HepG2 (cell line): Measurements from ENCODE around the gene RPRML. TPM values are rescaled to one million over a fixed set of nuclear protein-coding genes. Genes with fewer than 3 reads are reported as not detected.

Source experiments
- AKNA ChIP-seq: sonication (generic); formaldehyde crosslinking; IDR thresholded peaks from 2 replicates; pipeline ENCODE4 v1.4.0; 2020; ENCODE audit warnings: missing genetic modification reagents, borderline replicate concordance
- CBX5 ChIP-seq: sonication (generic); formaldehyde crosslinking; IDR thresholded peaks from 2 replicates; pipeline ENCODE4 v1.4.0; 2020; ENCODE audit warnings: missing genetic modification reagents, borderline replicate concordance
- E2F2 ChIP-seq: sonication (generic); formaldehyde crosslinking; IDR thresholded peaks from 2 replicates; pipeline ENCODE4 v1.4.0; 2020; ENCODE audit warnings: missing genetic modification reagents, borderline replicate concordance
- EEA1 ChIP-seq: sonication (generic); formaldehyde crosslinking; IDR thresholded peaks from 2 replicates; pipeline ENCODE4 v1.5.1; 2020; ENCODE audit warnings: mild to moderate bottlenecking, missing genetic modification reagents, borderline replicate concordance
- HDAC1 ChIP-seq: sonication (generic); formaldehyde crosslinking; IDR thresholded peaks from 2 replicates; pipeline ENCODE4 v1.5.1; 2020; ENCODE audit warnings: mild to moderate bottlenecking, missing genetic modification reagents
- JARID2 ChIP-seq: sonication (generic); formaldehyde crosslinking; IDR thresholded peaks from 2 replicates; pipeline ENCODE4 v1.8.1; 2023; ENCODE audit warnings: missing genetic modification reagents, inconsistent platforms; ENCODE audit not compliant: insufficient replicate concordance
- MZF1 ChIP-seq: sonication (generic); formaldehyde crosslinking; IDR thresholded peaks from 2 replicates; pipeline ENCODE4 v1.8.1; 2023; ENCODE audit warnings: mild to moderate bottlenecking, missing genetic modification reagents, borderline replicate concordance
- NR2C2 ChIP-seq: sonication (generic); formaldehyde crosslinking; IDR thresholded peaks from 2 replicates; pipeline ENCODE4 v1.4.0; 2020; ENCODE audit warnings: missing genetic modification reagents, mild to moderate bottlenecking, moderate library complexity, borderline replicate concordance
- RFX1 ChIP-seq: fragments of 450-650 bp; IDR thresholded peaks from 2 replicates; pipeline ENCODE4 v1.6.1; 2017
- SOX5 ChIP-seq: IDR thresholded peaks from 2 replicates; pipeline ENCODE4 v1.6.1; 2016; ENCODE audit warnings: borderline replicate concordance
- UBTF ChIP-seq: sonication (generic); formaldehyde crosslinking; IDR thresholded peaks from 2 replicates; pipeline ENCODE4 v1.4.0; 2020; ENCODE audit warnings: mild to moderate bottlenecking, missing genetic modification reagents
- ZBTB46 ChIP-seq: sonication (generic); formaldehyde crosslinking; IDR thresholded peaks from 2 replicates; pipeline ENCODE4 v1.4.0; 2020; ENCODE audit warnings: mild to moderate bottlenecking, missing genetic modification reagents, borderline replicate concordance
- ZBTB8A ChIP-seq: sonication (generic); formaldehyde crosslinking; IDR thresholded peaks from 2 replicates; pipeline ENCODE4 v1.4.0; 2020; ENCODE audit warnings: mild to moderate bottlenecking, low read depth, missing genetic modification reagents, borderline replicate concordance
- ZFP36L1 ChIP-seq: sonication (generic); formaldehyde crosslinking; IDR thresholded peaks from 2 replicates; pipeline ENCODE4 v1.8.0; 2022; ENCODE audit warnings: mild to moderate bottlenecking, missing genetic modification reagents, moderate library complexity
- ZNF329 ChIP-seq: sonication (generic); formaldehyde crosslinking; IDR thresholded peaks from 2 replicates; pipeline ENCODE4 v1.9.0; 2021; ENCODE audit warnings: low read depth, mild to moderate bottlenecking, missing genetic modification reagents
- ZNF343 ChIP-seq: sonication (generic); formaldehyde crosslinking; IDR thresholded peaks from 2 replicates; pipeline ENCODE4 v1.4.0; 2020; ENCODE audit warnings: mild to moderate bottlenecking, missing genetic modification reagents
- ZNF446 ChIP-seq: sonication (generic); formaldehyde crosslinking; IDR thresholded peaks from 2 replicates; pipeline ENCODE4 v1.5.0; 2020; ENCODE audit warnings: mild to moderate bottlenecking, missing genetic modification reagents
- ZNF577 ChIP-seq: sonication (generic); formaldehyde crosslinking; IDR thresholded peaks from 2 replicates; pipeline ENCODE4 v1.4.0; 2020; ENCODE audit warnings: mild to moderate bottlenecking, low read depth, missing genetic modification reagents, borderline replicate concordance
- ZNF850 ChIP-seq: sonication (generic); formaldehyde crosslinking; conservative IDR thresholded peaks from 2 replicates; pipeline ENCODE4 v1.9.0; 2021; ENCODE audit warnings: mild to moderate bottlenecking, missing genetic modification reagents
- polyA plus RNA-seq, 8 experiments: library from polyadenylated mRNA; depleted of rRNA in 3 of 8; stranded (reverse) in 7 of 8; unstranded in 1 of 8; fragments of >200 nt; fragmentation: Illumina TruSeq in 4 of 8; extraction: Trizol in 4 of 8; gene quantifications; 2 replicates each; pipeline versions ENCODE4 v1.2.1 to v1.2.3, GENCODE V29; 2011 to 2016; ENCODE audit warnings: low read depth in 4 of 8, missing spikeins in 1 of 8, mixed read lengths in 1 of 8; ENCODE audit not compliant: insufficient read depth in 1 of 8
- total RNA-seq, 5 experiments: library from RNA; depleted of rRNA; stranded (reverse); fragments of >200 nt; fragmentation: Illumina TruSeq; extraction: Trizol; gene quantifications; 2 replicates each; pipeline ENCODE4 v1.2.3, GENCODE V29; 2016; ENCODE audit warnings: low read depth in 1 of 5

RPRML gene
- total and polyA plus RNA-seq, 2 of the 13 experiments (the other 11 are each of a cell fraction or from before 2014, with no cell fraction given), result not detected

GRCh38 chr17:46940692-46941404 lies 38.2 kb downstream of the RPRML start (continued):
- TF ChIP-seq E2F2 (CRISPR knock-in tag), result no peak
- no peak for TF ChIP-seq ZNF329 (CRISPR knock-in tag)
- no peak for TF ChIP-seq JARID2 (CRISPR knock-in tag)
- no peak; the same call in 1 of the 2 replicates for TF ChIP-seq NR2C2 (CRISPR knock-in tag)
- no peak for TF ChIP-seq ZNF446
- no peak; the same call in 1 of the 2 replicates for TF ChIP-seq AKNA (CRISPR knock-in tag)
- TF ChIP-seq HDAC1 (CRISPR knock-in tag), result no peak
- TF ChIP-seq ZBTB8A (CRISPR knock-in tag), result no peak
- TF ChIP-seq ZNF850 (CRISPR knock-in tag), result no peak
- no peak for TF ChIP-seq ZNF343 (CRISPR knock-in tag)
- TF ChIP-seq ZBTB46 (CRISPR knock-in tag), result no peak
- peak; percentile 63 for TF ChIP-seq SOX5 (CRISPR knock-in tag)
- TF ChIP-seq MZF1 (CRISPR knock-in tag), result no peak
- TF ChIP-seq CBX5 (CRISPR knock-in tag), result peak; percentile 92; the same call in 1 of the 2 replicates
- TF ChIP-seq RFX1, result no peak
- no peak for TF ChIP-seq UBTF
- TF ChIP-seq EEA1, result no peak
- no peak for TF ChIP-seq ZNF577 (CRISPR knock-in tag)
- TF ChIP-seq ZFP36L1 (CRISPR knock-in tag), result no peak
